Amygdala (tissue), 56 donors: ENCODE data around the gene EQTN.

Source experiments
- DNase-seq, 56 donors: peaks; one replicate each; lab custom pipeline; 2025; lab: John Stamatoyannopoulos, UW

Gene EQTN

GRCh38 chr9:27297050-27297449 is at the start of gene EQTN:
Gene EQTN, minus strand, starts transcription at chr9:27297150. Its CDS starts 95 bp downstream, at chr9:27297055.
- no peak for DNase-seq

- DNase-seq, result peak in 39 of 56 donors; percentile 20 to 92 (median 58)
Measured at GRCh38 chr9:27344776-27345175, 47.8 kb upstream of the EQTN start.

- DNase-seq, result no peak
Measured at GRCh38 chr9:27341545-27342294, 44.8 kb upstream of the EQTN start.

- DNase-seq, result peak in 3 of 56 donors; percentile 24 to 53 (median 48)
Measured at GRCh38 chr9:27340961-27341511, 44.1 kb upstream of the EQTN start.

- DNase-seq, result peak in 1 of 56 donors; percentile 26
Measured at GRCh38 chr9:27340285-27340674, 43.3 kb upstream of the EQTN start.

GRCh38 chr9:27339661-27340284 is 42.8 kb upstream of the EQTN start:
- DNase-seq, result peak in 12 of 56 donors; percentile 8 to 60 (median 29)

DNA sequence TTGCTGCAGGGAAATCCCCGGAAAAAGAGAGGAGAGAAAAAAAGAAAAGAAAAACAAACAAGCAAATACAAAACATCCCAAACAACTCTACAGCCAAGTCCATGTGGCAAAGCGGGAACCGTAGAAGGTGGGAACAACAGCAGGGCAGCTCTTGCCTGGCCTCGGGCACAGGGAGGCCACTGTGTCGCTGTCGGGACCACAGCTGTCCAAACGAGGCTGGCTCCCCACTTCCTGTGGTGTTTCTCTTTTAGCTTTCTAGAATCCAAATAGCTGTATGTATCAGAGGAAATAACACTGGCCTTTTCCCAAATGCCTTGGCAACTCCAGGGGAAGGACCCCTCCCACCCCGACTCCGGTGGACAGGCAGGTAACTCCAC is 41.6 kb upstream of the EQTN start:
- peak in 11 of 56 donors; percentile 19 to 65 (median 42) for DNase-seq

DNA sequence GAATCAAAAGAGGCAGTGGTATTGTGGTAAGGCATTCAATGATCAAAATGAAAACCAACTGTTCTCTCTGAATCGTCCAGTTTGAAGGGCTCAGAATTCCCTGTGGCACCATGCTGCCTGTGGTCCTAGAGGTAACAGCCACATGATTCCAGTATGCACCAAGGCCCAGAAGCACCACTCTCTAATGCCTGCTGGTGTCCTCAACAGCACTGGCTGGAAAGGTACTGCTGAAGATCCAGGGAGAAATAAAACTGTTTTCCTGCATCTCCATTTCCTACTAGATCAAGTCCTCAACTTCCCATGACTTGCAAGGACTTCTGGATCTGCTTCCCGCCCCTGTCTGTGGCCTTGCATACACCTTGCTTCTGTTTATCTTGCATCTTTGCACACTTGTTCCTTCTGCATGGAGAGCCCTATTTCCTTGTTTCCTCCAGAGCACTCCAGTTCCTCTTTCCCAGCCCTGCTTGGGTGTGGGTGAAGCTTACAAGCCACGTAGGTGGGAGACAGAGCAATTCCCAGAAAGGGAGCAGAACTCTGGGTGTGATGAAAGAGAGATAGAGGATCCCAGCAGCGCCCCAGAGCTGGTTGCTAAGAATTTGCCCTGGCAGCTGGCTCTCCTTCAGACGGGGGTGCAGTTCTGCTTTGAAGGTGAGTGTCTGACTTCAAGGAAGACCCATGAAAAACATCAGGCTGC is 41.0 kb upstream of the EQTN start:
- DNase-seq, result peak in 7 of 56 donors; percentile 28 to 55 (median 41)

- no peak for DNase-seq
Measured at GRCh38 chr9:27337236-27337635, 40.3 kb upstream of the EQTN start.

GRCh38 chr9:27336829-27337228 is 39.9 kb upstream of the EQTN start:
- DNase-seq, result no peak

GRCh38 chr9:27336126-27336525 is 39.2 kb upstream of the EQTN start:
- no peak for DNase-seq

- DNase-seq, result no peak
Measured at GRCh38 chr9:27335075-27335474, 38.1 kb upstream of the EQTN start.

- peak in 42 of 56 donors; percentile 17 to 85 (median 46) for DNase-seq
Measured at GRCh38 chr9:27333241-27334052, 36.5 kb upstream of the EQTN start.

DNA sequence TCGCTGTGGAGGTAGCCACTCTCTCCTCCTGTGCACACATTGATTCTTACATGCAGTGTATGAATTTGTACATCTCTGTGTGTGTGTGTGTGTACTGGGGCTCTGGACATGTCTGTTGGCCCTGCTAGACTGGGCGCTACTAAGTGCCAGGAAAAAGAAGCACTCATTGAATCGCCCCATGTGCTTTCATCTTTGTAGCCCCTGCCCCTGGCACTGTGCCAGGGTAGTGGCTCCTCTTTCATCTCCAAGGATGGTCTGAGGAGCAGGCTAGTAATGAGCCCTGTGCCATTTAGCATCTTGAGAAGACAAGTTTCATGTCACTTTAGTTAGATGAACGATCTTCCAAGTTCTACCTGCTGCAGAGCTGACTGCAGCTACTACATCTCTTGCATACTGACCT is 34.4 kb upstream of the EQTN start:
- DNase-seq, result no peak

DNA sequence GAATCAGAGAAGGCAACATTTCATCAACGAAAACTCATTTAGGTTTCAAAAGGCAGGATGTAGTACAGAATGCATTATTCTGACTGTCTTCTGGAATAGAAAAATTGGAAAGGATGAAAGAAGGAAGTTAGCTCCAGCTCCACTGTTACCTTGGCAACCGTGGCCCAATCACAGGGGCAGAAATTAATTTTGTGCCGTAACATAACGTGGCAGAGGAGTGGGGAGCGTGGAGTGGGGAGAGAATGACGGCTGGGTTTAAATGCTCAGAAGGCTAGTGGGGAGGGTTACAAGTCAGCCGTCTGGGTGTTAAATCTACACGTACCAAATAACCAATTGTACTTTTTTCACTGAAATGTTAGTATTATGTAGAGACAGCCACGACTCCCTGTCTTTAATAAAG is 32.3 kb upstream of the EQTN start:
- peak in 19 of 56 donors; percentile 10 to 63 (median 29) for DNase-seq

DNA sequence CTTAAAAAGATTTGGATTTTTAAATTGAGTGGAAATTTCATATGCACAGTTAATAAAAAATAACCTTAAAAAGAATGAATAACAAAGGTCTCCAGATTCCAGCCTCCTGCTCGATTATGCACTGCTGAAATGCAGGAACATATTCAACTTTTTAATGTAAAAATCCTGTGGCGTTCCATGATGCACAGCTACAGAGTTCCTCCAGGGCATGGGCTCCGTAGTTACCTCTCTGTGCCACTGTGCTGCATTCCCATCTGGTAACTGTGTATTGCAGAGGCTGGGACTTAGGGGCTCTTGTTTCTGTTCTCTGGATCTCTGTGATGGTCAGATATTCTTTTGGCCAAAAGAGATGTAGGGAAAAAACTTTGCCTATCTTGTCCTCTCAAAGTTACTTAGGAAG is 31.5 kb upstream of the EQTN start:
- no peak for DNase-seq

DNA sequence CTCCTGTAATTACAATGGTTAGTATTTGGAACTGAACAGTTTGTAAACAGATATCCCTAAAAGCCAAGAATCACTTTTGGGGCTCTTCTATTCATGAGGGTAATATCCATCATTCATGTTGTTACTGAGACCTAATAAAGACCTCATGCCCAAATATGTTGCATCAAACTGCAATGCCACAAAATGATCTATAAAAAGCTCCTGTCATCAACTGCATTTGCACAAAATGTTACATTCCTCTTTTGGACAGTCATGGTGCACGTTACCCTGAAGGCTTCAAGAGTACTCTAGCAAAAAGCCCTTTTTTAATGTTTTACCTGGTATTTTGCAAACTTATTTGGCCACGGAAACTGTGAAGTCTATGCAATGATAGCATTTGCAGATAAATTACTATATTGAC is 14.2 kb upstream of the EQTN start:
- no peak for DNase-seq

DNA sequence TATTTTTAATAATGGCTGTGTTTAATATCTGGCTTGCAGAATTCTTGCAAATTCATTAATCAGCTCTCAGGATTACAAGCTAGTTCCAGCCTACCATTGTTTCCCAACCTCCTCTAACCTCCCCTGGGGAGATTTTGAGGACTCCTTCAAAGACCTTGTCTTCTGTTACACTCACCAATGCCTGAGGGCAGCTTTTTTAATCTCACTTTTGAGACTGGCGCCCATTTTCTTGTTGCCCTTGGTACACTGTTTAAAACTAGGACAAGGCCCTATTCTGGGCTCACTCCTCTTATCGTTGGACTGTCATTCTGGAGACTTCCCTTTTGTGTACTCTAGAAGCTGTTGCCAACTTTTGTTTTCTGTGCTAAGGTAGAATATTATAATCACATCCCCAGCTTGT is 13.6 kb upstream of the EQTN start:
- no peak for DNase-seq

- no peak for DNase-seq
Measured at GRCh38 chr9:27308691-27309390, 11.9 kb upstream of the EQTN start.

DNA sequence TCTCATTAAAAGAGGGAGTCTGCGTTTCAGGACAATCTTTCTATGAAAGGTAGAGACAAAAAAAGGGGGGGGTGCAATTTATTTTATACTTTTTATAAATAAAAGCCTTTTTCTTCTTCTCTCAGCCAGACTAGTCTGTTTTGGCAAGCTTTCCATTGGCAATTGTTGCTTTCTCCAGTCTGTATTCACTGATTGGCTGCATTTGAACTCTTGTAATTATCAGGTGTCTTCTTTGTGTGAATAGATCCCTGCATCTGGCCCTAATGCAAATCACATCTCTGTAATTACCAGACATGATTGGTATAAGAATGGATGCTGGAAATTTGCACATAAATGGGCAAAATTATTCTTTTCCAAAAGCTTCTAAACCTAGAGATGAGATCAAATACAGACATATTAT is 7.6 kb upstream of the EQTN start:
- no peak for DNase-seq
